ENCODE data around the gene HEY2.
A peak's percentile ranks its signal among the peaks of the same experiment; 100 is the strongest.

HEY2 gene

GRCh38 chr6:125714441-125715090 lies 34.9 kb upstream of the HEY2 start:
- CTCF ChIA-PET, result interaction anchor here (0.6 to 0.9 kb wide), 2 partner anchors 26 to 398 kb away, joined by 3 to 5 read pairs; no protein-coding TSS in a partner anchor
- DNase-seq (ENCODE audit: extremely low spot score), result no peak
- TF ChIP-seq FOXA1 (IDR thresholded peaks at IDR 0.05) (no peak), LEF1 (IDR thresholded peaks at IDR 0.05; ENCODE audit: borderline replicate concordance) (no peak), ZNF384 (IDR thresholded peaks at IDR 0.05) (no peak), HDGF (IDR thresholded peaks at IDR 0.05; ENCODE audit: borderline replicate concordance) (no peak), PKNOX1 (IDR thresholded peaks at IDR 0.05) (no peak), NFRKB (IDR thresholded peaks at IDR 0.05) (no peak), L3MBTL2 (conservative IDR thresholded peaks at IDR 0.05) (no peak), SP1 (IDR thresholded peaks at IDR 0.05) (no peak)
- POLR2A ChIA-PET, result interaction anchor here (0.6 kb wide), 1 partner anchor 67 kb away, joined by 4 read pairs; no protein-coding TSS in a partner anchor

- no peak for DNase-seq (ENCODE audit: extremely low spot score)
- TF ChIP-seq FOXM1 (IDR thresholded peaks at IDR 0.05; ENCODE audit: borderline replicate concordance) (no peak), L3MBTL2 (conservative IDR thresholded peaks at IDR 0.05) (no peak), NFRKB (IDR thresholded peaks at IDR 0.05) (no peak), BHLHE40 (IDR thresholded peaks at IDR 0.05; ENCODE audit: borderline replicate concordance) (no peak), CTBP1 (IDR thresholded peaks at IDR 0.05; ENCODE audit: borderline replicate concordance) (no peak), ARNT (IDR thresholded peaks at IDR 0.05) (no peak), TARDBP (IDR thresholded peaks at IDR 0.05) (no peak), FOXK2 (IDR thresholded peaks at IDR 0.05) (no peak), ELF4 (IDR thresholded peaks at IDR 0.05) (no peak), SP1 (IDR thresholded peaks at IDR 0.05) (no peak), SUZ12 (IDR thresholded peaks at IDR 0.05) (no peak), FOXA1 (IDR thresholded peaks at IDR 0.05) (no peak), LEF1 (IDR thresholded peaks at IDR 0.05; ENCODE audit: borderline replicate concordance) (no peak), ZNF384 (IDR thresholded peaks at IDR 0.05) (no peak), HDGF (IDR thresholded peaks at IDR 0.05; ENCODE audit: borderline replicate concordance) (no peak), PKNOX1 (IDR thresholded peaks at IDR 0.05) (no peak)
- POLR2A ChIA-PET, result no interaction called here
- CTCF ChIA-PET, result no interaction called here
These were observed 32.2 kb upstream of the HEY2 start for GRCh38 chr6:125717120-125717731.

DNA sequence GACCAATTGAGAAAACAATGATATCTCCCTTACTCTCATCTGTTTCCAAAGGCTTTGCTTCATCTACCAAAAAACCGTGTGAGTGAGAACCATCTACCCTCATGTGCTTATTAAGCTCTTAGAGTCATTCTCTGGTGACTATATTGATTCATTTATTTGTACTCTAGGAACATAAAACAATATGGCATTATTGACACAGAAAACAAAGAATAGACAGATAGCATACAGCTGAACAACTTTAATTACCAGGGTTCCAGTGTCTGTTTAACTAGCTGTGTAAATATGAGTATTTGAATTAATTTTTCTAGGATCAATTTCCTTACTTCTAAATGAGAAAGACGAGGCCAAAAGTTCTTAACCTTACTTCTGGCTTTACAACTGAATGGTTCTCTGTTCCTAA lies 31.3 kb upstream of the HEY2 start:
- ChIA-PET POLR2A (interaction anchor here (1.5 kb wide), 1 partner anchor 27 kb away, joined by 3 read pairs; no protein-coding TSS in a partner anchor), CTCF (interaction anchor here (0.7 kb wide), 1 partner anchor 287 kb away, joined by 4 read pairs; no protein-coding TSS in a partner anchor)
- DNase-seq (ENCODE audit: extremely low spot score), result no peak
- TF ChIP-seq BHLHE40 (IDR thresholded peaks at IDR 0.05; ENCODE audit: borderline replicate concordance), result no peak
- no peak for TF ChIP-seq TARDBP (IDR thresholded peaks at IDR 0.05)
- TF ChIP-seq CTBP1 (IDR thresholded peaks at IDR 0.05; ENCODE audit: borderline replicate concordance), result no peak
- TF ChIP-seq HDGF (IDR thresholded peaks at IDR 0.05; ENCODE audit: borderline replicate concordance), result no peak
- TF ChIP-seq FOXK2 (IDR thresholded peaks at IDR 0.05), result no peak
- no peak for TF ChIP-seq PKNOX1 (IDR thresholded peaks at IDR 0.05)
- TF ChIP-seq L3MBTL2 (conservative IDR thresholded peaks at IDR 0.05), result no peak
- TF ChIP-seq NFRKB (IDR thresholded peaks at IDR 0.05), result no peak
- no peak for TF ChIP-seq ZNF384 (IDR thresholded peaks at IDR 0.05)
- TF ChIP-seq ELF4 (IDR thresholded peaks at IDR 0.05), result no peak
- no peak for TF ChIP-seq LEF1 (IDR thresholded peaks at IDR 0.05; ENCODE audit: borderline replicate concordance)
- no peak for TF ChIP-seq FOXA1 (IDR thresholded peaks at IDR 0.05)

DNA sequence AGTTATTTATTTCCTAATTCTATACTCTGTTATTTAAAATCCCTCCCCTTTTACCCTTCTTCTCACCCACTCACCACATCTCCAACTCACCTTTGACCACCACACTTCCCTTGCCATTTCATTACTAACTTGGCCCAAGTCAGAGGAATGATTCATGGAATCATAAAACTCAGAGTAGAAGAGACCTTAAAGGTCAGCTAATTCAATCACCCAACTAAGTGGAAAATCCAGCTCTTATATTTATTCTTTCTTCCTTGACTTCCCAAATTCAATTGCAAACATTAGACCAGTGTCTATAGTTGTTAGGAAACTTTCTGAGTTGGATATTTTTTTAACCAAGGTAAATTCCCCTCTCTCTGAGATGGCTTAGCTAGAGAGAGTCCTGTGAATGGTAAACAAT lies 26.5 kb upstream of the HEY2 start:
- DNase-seq (ENCODE audit: extremely low spot score), result no peak
- CTCF ChIA-PET, result interaction anchor here (0.8 kb wide), 1 partner anchor 204 kb away, joined by 3 read pairs; no protein-coding TSS in a partner anchor
- POLR2A ChIA-PET, result no interaction called here
- TF ChIP-seq LEF1 (IDR thresholded peaks at IDR 0.05; ENCODE audit: borderline replicate concordance), result no peak
- TF ChIP-seq PKNOX1 (IDR thresholded peaks at IDR 0.05), result peak; percentile 40; the same call in 1 of the 2 replicates

- ChIA-PET POLR2A (no interaction called here), CTCF (no interaction called here)
- TF ChIP-seq PKNOX1 (IDR thresholded peaks at IDR 0.05) (no peak), SP1 (IDR thresholded peaks at IDR 0.05) (no peak), FOXA1 (IDR thresholded peaks at IDR 0.05) (no peak), LEF1 (IDR thresholded peaks at IDR 0.05; ENCODE audit: borderline replicate concordance) (no peak), SUZ12 (IDR thresholded peaks at IDR 0.05) (no peak), ZNF384 (IDR thresholded peaks at IDR 0.05) (no peak), FOXM1 (IDR thresholded peaks at IDR 0.05; ENCODE audit: borderline replicate concordance) (no peak), BHLHE40 (IDR thresholded peaks at IDR 0.05; ENCODE audit: borderline replicate concordance) (no peak), FOXK2 (IDR thresholded peaks at IDR 0.05) (no peak), ELF4 (IDR thresholded peaks at IDR 0.05) (no peak), CTBP1 (IDR thresholded peaks at IDR 0.05; ENCODE audit: borderline replicate concordance) (no peak), HDGF (IDR thresholded peaks at IDR 0.05; ENCODE audit: borderline replicate concordance) (no peak), TARDBP (IDR thresholded peaks at IDR 0.05) (no peak), NFRKB (IDR thresholded peaks at IDR 0.05) (no peak)
- no peak for DNase-seq (ENCODE audit: extremely low spot score)
These were observed 22.2 kb upstream of the HEY2 start for GRCh38 chr6:125727216-125727615.
